ENCODE measurements around the gene SUN2.

Gene SUN2

GRCh38 chr22:38753948-38754750, 1.6 kb downstream of the SUN2 start:
- DNase-seq = peak; percentile 42

GRCh38 chr22:38751422-38752346, 4.1 kb downstream of the SUN2 start:
- no peak for DNase-seq

DNA sequence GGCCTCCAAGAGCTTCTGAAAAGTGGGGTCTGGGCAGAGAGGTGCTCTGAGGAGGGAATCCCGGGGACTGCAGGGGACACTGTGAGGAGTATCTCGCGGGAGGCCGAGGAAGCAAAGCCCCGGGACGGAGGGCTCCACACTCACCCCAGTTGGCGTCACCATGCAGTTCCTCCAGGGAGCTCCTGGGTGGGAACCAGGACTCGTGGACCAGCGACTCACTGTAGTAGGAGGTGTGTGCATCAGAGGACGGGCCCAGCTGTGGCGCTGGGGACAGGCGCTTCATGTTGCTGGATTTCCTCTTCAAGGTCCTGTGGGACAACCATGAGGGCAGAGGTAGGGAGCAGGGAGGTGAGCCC, 4.8 kb downstream of the SUN2 start:
- no peak for DNase-seq

DNA sequence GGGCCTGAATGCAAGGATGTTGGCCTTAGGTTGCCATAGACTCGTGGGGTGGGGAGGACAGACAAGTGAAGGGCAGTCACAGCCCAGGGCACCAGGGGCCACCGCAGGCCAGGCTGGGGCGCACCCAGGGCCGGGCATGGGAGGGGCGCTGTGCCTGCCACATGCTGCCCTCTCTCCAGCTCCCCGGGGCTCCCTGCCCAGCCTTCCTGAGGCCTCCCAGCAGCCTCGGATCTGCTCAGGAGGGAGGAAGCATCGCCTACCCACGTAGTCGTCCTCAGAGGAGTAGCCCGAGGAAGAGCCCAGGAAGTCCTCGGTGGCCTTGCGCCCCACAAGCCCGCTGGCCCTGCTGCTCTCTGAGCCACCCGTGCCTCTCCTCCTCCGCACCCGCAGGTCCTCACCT, 5.2 kb downstream of the SUN2 start:
- no peak for DNase-seq

DNA sequence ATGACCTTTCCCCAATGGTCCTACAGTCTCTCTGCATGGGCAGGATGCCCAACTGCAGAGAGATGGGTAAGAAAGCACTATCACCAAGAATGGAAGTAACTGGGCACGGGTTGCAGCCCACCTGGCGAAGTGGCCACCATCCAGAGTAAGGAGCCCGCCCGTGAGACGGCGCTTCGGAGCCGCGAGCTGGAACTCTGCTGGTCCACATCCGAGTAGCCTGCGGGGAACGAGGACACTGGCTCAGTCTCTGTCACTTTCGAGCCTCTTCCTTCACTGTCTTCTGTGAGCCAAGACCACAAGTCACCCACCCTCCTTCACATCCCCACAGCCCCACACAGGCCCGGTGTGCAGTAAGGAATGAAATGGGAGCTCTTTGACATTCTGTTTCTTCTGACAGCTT, 5.7 kb downstream of the SUN2 start:
- no peak for DNase-seq

GRCh38 chr22:38748487-38749136, 7.2 kb downstream of the SUN2 start:
- no peak for DNase-seq

DNA sequence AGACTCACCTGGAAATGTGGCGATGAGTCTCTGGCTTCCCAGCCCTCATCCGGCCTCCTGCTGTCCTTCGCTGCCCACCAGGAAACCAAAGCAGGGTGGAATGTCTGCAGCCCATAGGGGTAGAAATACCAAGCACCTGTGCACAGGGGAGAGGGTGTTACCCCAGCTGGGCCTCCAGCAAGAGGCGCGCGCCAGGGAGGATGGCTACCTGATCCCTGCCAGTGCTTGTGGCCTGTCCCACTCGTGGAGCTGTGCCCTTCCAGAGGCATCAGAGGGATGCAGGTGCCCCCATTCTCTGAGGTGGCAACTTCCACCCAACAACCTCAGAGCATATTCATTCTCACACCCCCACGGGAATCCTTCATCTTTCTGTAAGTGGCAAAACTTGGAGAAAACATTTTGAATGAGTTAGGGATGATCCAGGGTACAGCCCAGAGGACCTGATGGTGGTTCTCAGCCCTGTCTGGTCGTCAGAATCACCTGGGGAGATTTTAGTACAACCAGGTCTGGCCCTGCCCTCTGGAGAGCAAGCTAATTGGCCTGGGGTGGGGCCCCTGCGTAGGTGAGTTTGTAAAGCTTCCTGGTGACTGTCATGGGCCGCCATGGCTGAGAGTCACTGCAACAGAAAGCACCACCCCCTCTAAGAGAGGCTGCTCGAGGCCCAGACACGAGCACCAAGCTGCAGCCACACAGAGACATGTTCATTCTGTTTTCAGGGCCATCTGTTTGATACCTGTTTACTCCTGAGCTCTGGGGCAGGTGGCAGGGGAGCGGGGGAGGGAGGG, 9.9 kb downstream of the SUN2 start:
- no peak for DNase-seq

GRCh38 chr22:38744981-38745380, 10.8 kb downstream of the SUN2 start:
- DNase-seq = no peak

DNA sequence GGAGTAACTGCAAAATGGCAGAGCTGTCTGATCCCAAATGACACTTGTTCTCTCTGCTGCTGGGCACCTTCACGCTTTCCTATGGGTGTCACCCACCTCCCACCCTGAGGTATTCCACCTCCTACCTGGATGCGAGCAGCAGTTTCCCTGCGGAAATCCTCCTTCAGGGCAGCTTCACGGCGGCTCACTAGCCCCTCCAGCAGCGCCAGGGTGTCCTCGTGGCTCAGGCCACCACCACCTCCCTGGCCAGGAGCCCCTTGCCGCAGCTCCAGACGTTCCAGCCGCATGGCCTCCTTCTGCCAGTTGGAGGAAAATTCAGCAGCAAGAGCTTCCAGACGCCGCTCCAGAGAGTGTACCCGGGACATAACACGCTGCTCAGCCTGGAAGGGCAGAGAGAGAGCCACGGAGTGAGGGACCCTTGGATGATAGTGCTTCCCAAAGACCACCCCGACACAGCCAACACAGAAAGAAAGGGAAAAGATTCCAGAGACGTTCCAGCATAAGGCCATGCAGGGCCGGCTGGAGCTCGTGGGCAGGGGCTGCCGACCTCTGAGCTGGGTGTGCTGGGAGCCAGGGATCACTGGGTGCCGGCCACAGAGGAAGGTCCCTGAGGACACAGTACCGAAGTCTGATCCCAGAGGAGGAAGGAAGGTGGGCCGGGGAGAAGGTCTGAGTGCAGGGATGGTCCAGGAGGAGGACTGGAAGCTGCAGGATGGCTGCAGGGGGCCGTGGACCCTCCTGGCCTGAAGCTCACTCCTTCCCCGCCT, 13.4 kb downstream of the SUN2 start:
- no peak for DNase-seq

DNA sequence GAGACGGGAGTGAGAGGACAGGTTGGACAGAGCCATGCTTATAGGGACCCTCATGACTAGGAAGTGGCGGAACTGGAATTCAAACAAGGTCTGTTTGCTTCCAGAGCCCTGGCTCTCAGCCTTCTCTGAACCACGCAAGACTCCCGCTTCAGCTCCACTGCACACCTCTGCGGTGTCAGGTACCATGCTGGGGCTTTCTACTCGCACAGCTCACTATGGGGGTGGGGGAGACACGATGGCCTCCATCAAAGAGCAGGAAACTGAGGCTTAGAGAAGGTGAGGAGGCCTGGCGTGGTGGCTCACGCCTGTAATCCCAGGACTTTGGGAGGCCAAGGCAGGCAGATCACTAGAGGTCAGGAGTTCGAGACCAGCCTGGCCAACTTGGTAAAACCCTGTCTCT, 14.2 kb downstream of the SUN2 start:
- no peak for DNase-seq

DNA sequence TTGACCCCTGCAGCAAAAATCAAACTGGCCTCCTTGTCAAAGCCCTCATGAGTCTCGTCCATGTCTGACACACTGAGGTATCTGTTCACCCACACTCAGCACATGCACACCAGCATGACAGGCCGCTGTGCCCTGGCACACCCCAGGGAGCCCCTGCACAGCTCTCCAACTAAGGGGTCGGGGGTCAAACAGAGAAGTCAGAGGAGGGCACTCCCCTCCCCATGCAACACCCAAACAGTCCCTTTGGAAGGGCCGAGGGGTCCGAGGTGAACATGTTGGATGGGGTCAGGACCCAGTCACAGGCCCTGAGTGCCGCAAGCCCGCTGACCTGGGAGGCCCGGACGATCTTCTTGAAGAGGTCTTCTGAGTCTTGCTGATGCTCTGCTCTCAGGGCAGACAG, 14.6 kb downstream of the SUN2 start:
- no peak for DNase-seq

GRCh38 chr22:38740754-38741153, 15.0 kb downstream of the SUN2 start:
- no peak for DNase-seq

- no peak for DNase-seq
Measured at GRCh38 chr22:38740116-38740723, 15.6 kb downstream of the SUN2 start.

- no peak for DNase-seq
Measured at GRCh38 chr22:38739300-38740055, 16.3 kb downstream of the SUN2 start.

DNA sequence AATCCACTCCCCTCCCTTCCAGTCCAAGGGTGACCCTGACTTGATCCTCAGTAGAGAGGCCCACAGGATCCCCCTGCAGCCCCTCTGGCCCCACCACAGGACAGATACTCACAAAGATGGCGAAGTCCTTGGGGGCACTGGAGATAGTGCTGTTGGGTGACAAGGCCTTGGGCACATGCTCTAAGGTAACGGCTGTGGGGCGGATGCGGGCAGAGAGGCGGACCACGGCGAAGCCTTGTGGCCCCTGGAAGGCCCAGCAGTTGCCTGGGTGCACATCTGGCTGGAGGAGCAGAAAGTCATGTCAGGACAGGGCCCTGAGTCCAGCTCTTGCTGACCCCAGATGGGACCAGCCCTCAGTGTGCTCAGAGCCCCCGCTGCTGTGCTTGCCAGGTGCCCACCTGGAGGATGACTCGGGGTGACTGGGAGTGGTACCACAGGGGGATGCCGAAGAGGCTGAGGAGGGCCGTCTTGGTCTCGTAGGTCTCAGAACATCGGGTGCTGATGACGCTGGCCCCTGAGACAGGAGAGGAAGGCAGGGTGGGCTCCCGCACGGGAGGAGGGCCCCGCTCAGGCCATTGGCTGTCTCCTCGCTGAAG, 17.2 kb downstream of the SUN2 start:
- DNase-seq = no peak

DNA sequence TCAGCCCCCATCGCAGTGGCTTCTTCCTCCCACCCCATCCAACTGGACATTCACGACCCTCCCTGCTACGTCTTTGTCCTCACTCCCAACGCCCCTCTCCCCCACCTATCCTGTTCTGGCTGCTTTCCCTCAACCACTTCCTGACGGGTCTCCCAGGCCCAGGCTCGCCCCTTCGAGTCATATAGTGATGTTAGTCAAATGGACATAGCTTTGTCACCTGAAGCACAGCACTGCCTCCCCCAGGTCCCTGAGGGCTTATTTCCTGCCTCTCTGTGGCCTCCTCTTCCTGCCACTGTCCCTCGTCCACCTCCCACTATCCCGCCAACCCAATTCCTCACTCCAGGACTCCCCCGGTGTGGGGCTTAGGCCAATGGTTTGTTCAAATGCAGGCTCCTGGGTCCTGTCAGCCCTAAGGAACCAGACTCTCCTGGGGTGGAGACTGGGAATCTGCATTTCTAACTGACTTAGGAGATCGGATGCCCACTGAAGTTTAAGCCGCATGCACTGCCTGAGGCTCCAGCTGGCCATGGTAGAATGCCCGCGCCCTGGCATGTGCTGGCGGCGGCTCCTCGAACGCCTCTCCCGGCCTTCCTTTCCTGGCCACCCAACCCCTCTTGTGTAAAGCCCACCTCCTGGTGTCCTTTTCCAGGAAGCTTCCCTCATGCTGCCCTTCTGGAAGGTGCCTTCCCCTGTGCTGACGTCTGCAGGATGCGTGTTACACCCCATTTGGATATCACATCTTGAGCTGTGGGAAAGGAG, 18.3 kb downstream of the SUN2 start:
- no peak for DNase-seq

GRCh38 chr22:38736257-38736570, 19.6 kb downstream of the SUN2 start:
- no peak for DNase-seq

- no peak for DNase-seq
Measured at GRCh38 chr22:38735465-38736256, 20.1 kb downstream of the SUN2 start.

DNA sequence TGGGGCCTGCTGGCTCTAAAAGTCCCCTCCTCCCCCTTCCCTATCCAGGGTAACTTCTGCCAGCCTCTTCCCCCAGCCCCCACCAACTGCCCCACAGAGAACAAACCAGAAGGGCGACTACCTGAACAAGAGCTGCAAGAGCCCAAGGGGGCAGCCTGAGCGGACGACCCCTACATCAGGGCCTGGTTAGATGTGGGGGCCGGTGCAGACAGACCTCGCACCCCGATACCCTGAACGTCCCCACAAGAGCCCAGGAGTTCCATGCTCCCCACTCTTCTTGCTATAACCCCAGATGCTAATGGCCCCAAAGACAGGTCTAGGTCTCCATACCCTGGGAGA, 20.7 kb downstream of the SUN2 start:
- DNase-seq = no peak
